HFFc6 (cell line): Measurements from ENCODE around the gene ATXN7L1. TPM values are rescaled to one million over a fixed set of nuclear protein-coding genes. Genes with fewer than 3 reads are reported as not detected.

Source experiments
- DNase-seq: peaks from one replicate; pipeline ENCODE4 v3.0.0-alpha.2; 2018
- H3K27ac Mint-ChIP-seq: 2 replicates; pipeline ENCODE4 v1.8.0; 2020; ENCODE audit warnings: mild to moderate bottlenecking, mixed read lengths
- H3K27me3 Mint-ChIP-seq: 2 replicates; pipeline ENCODE4 v1.8.0; 2021; ENCODE audit warnings: mild to moderate bottlenecking, moderate library complexity, mixed read lengths; ENCODE audit not compliant: insufficient read depth
- H3K36me3 Mint-ChIP-seq: 2 replicates; pipeline ENCODE4 v1.8.0; 2021; ENCODE audit warnings: low read depth, mixed read lengths
- H3K4me1 Mint-ChIP-seq: 2 replicates; pipeline ENCODE4 v1.8.0; 2020; ENCODE audit warnings: low read depth, mixed read lengths
- H3K4me3 Mint-ChIP-seq: 2 replicates; pipeline ENCODE4 v1.8.0; 2020; ENCODE audit warnings: mild to moderate bottlenecking, moderate library complexity, mixed read lengths
- H3K9me3 Mint-ChIP-seq: 2 replicates; pipeline ENCODE4 v1.8.0; 2020; ENCODE audit warnings: mild to moderate bottlenecking, mixed read lengths
- CTCF ChIP-seq: fragments of 200-600 bp; sonication (generic); IDR thresholded peaks from 2 replicates; pipeline ENCODE4 v1.5.0; 2021; ENCODE audit warnings: antibody characterized with exemption, mild to moderate bottlenecking
- total RNA-seq, 6 experiments: library from RNA; stranded (reverse); fragmentation: NEBNext Ultra II Directional; extraction: Animal tissue kit (Norgen Biotek cat#: 25700); gene quantifications; 2 replicates in 1 of 6; 3 replicates in 5 of 6; pipeline ENCODE4 v1.2.3, GENCODE V29; 2021

The ATXN7L1 gene
- total RNA-seq, 6 experiments from 2014 or later = 8.4 to 11.4 (median 9.8) TPM

GRCh38 chr7:105799006-105799405 is 77.4 kb downstream of the ATXN7L1 start:
- peaks cover 4% of the 10 kb centered on the region; the same call in 1 of the 2 replicates for H3K27me3 Mint-ChIP-seq
- peaks cover 64% of the 10 kb centered on the region for H3K4me1 Mint-ChIP-seq
- H3K4me3 Mint-ChIP-seq = no peak overlapping the region
- no peak for TF ChIP-seq CTCF
- no peaks in the 10 kb centered on the region for H3K9me3 Mint-ChIP-seq
- DNase-seq = no peak
- no peak overlapping the region for H3K27ac Mint-ChIP-seq
- H3K36me3 Mint-ChIP-seq = no peaks in the 10 kb centered on the region

- DNase-seq = no peak
- H3K9me3 Mint-ChIP-seq = no peaks in the 10 kb centered on the region
- H3K27ac Mint-ChIP-seq = no peak overlapping the region
- no peak for TF ChIP-seq CTCF
- peaks cover 8% of the 10 kb centered on the region for H3K36me3 Mint-ChIP-seq
- peaks cover 4% of the 10 kb centered on the region; the same call in 1 of the 2 replicates for H3K27me3 Mint-ChIP-seq
- peaks cover 63% of the 10 kb centered on the region for H3K4me1 Mint-ChIP-seq
- no peak overlapping the region for H3K4me3 Mint-ChIP-seq
Measured at GRCh38 chr7:105797652-105798051, 78.7 kb downstream of the ATXN7L1 start.

GRCh38 chr7:105796365-105796764 is 80.0 kb downstream of the ATXN7L1 start:
- no peak overlapping the region for H3K4me3 Mint-ChIP-seq
- no peak for TF ChIP-seq CTCF

GRCh38 chr7:105794741-105795729 is 81.4 kb downstream of the ATXN7L1 start:
- peak; percentile 63 for DNase-seq
- peaks cover 44% of the 10 kb centered on the region for H3K4me1 Mint-ChIP-seq

More at GRCh38 chr7:105796365-105796764, 80.0 kb downstream of the ATXN7L1 start:
- Mint-ChIP-seq H3K36me3 (peaks cover 11% of the 10 kb centered on the region), H3K9me3 (no peaks in the 10 kb centered on the region), H3K27ac (peak overlapping the region; percentile 46; the same call in 1 of the 2 replicates), H3K27me3 (peaks cover 4% of the 10 kb centered on the region; the same call in 1 of the 2 replicates), H3K4me1 (peaks cover 57% of the 10 kb centered on the region)
- peak; percentile 42 for DNase-seq

More at GRCh38 chr7:105794741-105795729, 81.4 kb downstream of the ATXN7L1 start:
- peak overlapping the region; percentile 82 for H3K27ac Mint-ChIP-seq
- peak overlapping the region; percentile 53 for H3K4me3 Mint-ChIP-seq
- peaks cover 4% of the 10 kb centered on the region; the same call in 1 of the 2 replicates for H3K27me3 Mint-ChIP-seq
- peak; percentile 3; the same call in 1 of the 2 replicates for TF ChIP-seq CTCF
- peaks cover 11% of the 10 kb centered on the region for H3K36me3 Mint-ChIP-seq
- H3K9me3 Mint-ChIP-seq = no peaks in the 10 kb centered on the region
